Measurements from ENCODE around the gene SPDYC. TPM values are rescaled to one million over a fixed set of nuclear protein-coding genes. Genes with fewer than 3 reads are reported as not detected.
A peak's percentile ranks its signal among the peaks of the same experiment; 100 is the strongest.

The SPDYC gene
- total RNA-seq, 2 donors from 2014 or later, result not detected

GRCh38 chr11:65157336-65157735 lies 12.7 kb upstream of the SPDYC start:
- ATAC-seq (ENCODE audit: insufficient number of reproducible peaks, low FRiP score, low read depth) (no peak), DNase-seq (ENCODE audit: low spot score) (no peak)
- Histone ChIP-seq H3K36me3 (no peaks in the 10 kb centered on the region), H3K4me1 (ENCODE audit: control insufficient read depth in 1 of 2, low read depth in 2 of 2) (no peaks in the 10 kb centered on the region), H3K9me3 (no peaks in the 10 kb centered on the region), H3K4me3 (no peak overlapping the region), H3K27ac (no peak overlapping the region), H3K27me3 (replicated peaks; ENCODE audit: insufficient read depth) (no peaks in the 10 kb centered on the region)
- TF ChIP-seq CTCF (IDR thresholded peaks at IDR 0.05), result no peak

- Histone ChIP-seq H3K27me3 (replicated peaks; ENCODE audit: insufficient read depth) (no peaks in the 10 kb centered on the region), H3K9me3 (no peaks in the 10 kb centered on the region), H3K4me1 (ENCODE audit: control insufficient read depth in 1 of 2, low read depth in 2 of 2) (no peaks in the 10 kb centered on the region), H3K4me3 (no peak overlapping the region), H3K36me3 (no peaks in the 10 kb centered on the region), H3K27ac (no peak overlapping the region)
- ATAC-seq (ENCODE audit: insufficient number of reproducible peaks, low FRiP score, low read depth) (no peak), DNase-seq (ENCODE audit: low spot score) (no peak)
- no peak for TF ChIP-seq CTCF (IDR thresholded peaks at IDR 0.05)
Measured at GRCh38 chr11:65159012-65159411, 11.0 kb upstream of the SPDYC start.

- Histone ChIP-seq H3K27me3 (replicated peaks; ENCODE audit: insufficient read depth) (no peaks in the 10 kb centered on the region), H3K36me3 (no peaks in the 10 kb centered on the region), H3K9me3 (no peaks in the 10 kb centered on the region), H3K4me1 (ENCODE audit: control insufficient read depth in 1 of 2, low read depth in 2 of 2) (no peaks in the 10 kb centered on the region), H3K4me3 (no peak overlapping the region), H3K27ac (no peak overlapping the region)
- no peak for TF ChIP-seq CTCF (IDR thresholded peaks at IDR 0.05)
- ATAC-seq (ENCODE audit: insufficient number of reproducible peaks, low FRiP score, low read depth) (no peak), DNase-seq (ENCODE audit: low spot score) (no peak)
Measured at GRCh38 chr11:65160643-65161042, 9.4 kb upstream of the SPDYC start.

- H3K4me3 ChIP-seq, result no peak overlapping the region
- H3K27me3 ChIP-seq (replicated peaks; ENCODE audit: insufficient read depth), result no peaks in the 10 kb centered on the region
- H3K36me3 ChIP-seq, result no peaks in the 10 kb centered on the region
- ATAC-seq (ENCODE audit: insufficient number of reproducible peaks, low FRiP score, low read depth) (no peak), DNase-seq (ENCODE audit: low spot score) (no peak)
- TF ChIP-seq CTCF (IDR thresholded peaks at IDR 0.05), result no peak
- H3K9me3 ChIP-seq, result no peaks in the 10 kb centered on the region
- no peak overlapping the region for H3K27ac ChIP-seq
- H3K4me1 ChIP-seq (ENCODE audit: control insufficient read depth in 1 of 2, low read depth in 2 of 2), result no peaks in the 10 kb centered on the region
Measured at GRCh38 chr11:65163684-65164083, 6.3 kb upstream of the SPDYC start.

GRCh38 chr11:65165410-65166317 lies 4.4 kb upstream of the SPDYC start:
- no peaks in the 10 kb centered on the region for H3K36me3 ChIP-seq
- no peaks in the 10 kb centered on the region for H3K9me3 ChIP-seq
- DNase-seq (ENCODE audit: low spot score) (no peak), ATAC-seq (ENCODE audit: insufficient number of reproducible peaks, low FRiP score, low read depth) (no peak)
- H3K27me3 ChIP-seq (replicated peaks; ENCODE audit: insufficient read depth), result no peaks in the 10 kb centered on the region
- no peak overlapping the region for H3K27ac ChIP-seq
- H3K4me1 ChIP-seq (ENCODE audit: control insufficient read depth in 1 of 2, low read depth in 2 of 2), result no peaks in the 10 kb centered on the region
- H3K4me3 ChIP-seq, result peak overlapping the region; percentile 65
- no peak for TF ChIP-seq CTCF (IDR thresholded peaks at IDR 0.05)
